MM.1S (cell line): ENCODE results near the gene PMFBP1.

Experiments
- CTCF ChIP-seq: fragments of 300-600 bp; sonication (generic); IDR thresholded peaks from 2 replicates; pipeline ENCODE4 v1.5.1; 2016; ENCODE audit warnings: antibody characterized with exemption, low read length, mixed read lengths
- EZH2 ChIP-seq: fragments of 300-600 bp; sonication (generic); optimal IDR thresholded peaks from 2 replicates; pipeline ENCODE3; 2017; ENCODE audit warnings: low read depth, mild to moderate bottlenecking, antibody characterized with exemption, low read length, mixed read lengths

- TF ChIP-seq CTCF (no peak), EZH2 (no peak)
These were observed 15.6 kb upstream of the PMFBP1 start for GRCh38 chr16:72187551-72187950.
